Stimulated activated CD8-positive, alpha-beta memory T cell treated with anti-CD3 and anti-CD28 coated beads, Interleukin-7, amount 100 ng/mL, for 24 hours (primary cell): ENCODE data around the gene GPR132.
A peak's percentile ranks its signal among the peaks of the same experiment; 100 is the strongest.

Experiments
- DNase-seq: peaks from one replicate; pipeline ENCODE4 v3.0.0-alpha.2; 2020; ENCODE audit warnings: low read depth

GPR132 gene

GRCh38 chr14:105061428-105062047 is 3.7 kb downstream of the GPR132 start:
- DNase-seq = peak; percentile 36

GRCh38 chr14:105060751-105061427 is 4.3 kb downstream of the GPR132 start:
- DNase-seq = no peak

- DNase-seq = no peak
These were observed 5.2 kb downstream of the GPR132 start for GRCh38 chr14:105059925-105060565.

- DNase-seq = no peak
These were observed 6.0 kb downstream of the GPR132 start for GRCh38 chr14:105059035-105059924.

GRCh38 chr14:105058521-105059034 is 6.7 kb downstream of the GPR132 start:
- DNase-seq = no peak

GRCh38 chr14:105056303-105056831 is 8.9 kb downstream of the GPR132 start:
- no peak for DNase-seq

- no peak for DNase-seq
These were observed 9.4 kb downstream of the GPR132 start for GRCh38 chr14:105055736-105056302.

- DNase-seq = no peak
These were observed 9.9 kb downstream of the GPR132 start for GRCh38 chr14:105055334-105055733.

GRCh38 chr14:105053996-105054395 is 11.2 kb downstream of the GPR132 start:
- DNase-seq = no peak

- no peak for DNase-seq
These were observed 11.8 kb downstream of the GPR132 start for GRCh38 chr14:105053421-105053820.

- DNase-seq = no peak
These were observed 13.1 kb downstream of the GPR132 start for GRCh38 chr14:105052110-105052458.

- no peak for DNase-seq
These were observed 13.8 kb downstream of the GPR132 start for GRCh38 chr14:105051182-105052109.

GRCh38 chr14:105050551-105050897 is 14.7 kb downstream of the GPR132 start:
- DNase-seq = no peak

GRCh38 chr14:105049753-105050550 is 15.3 kb downstream of the GPR132 start:
- no peak for DNase-seq

- DNase-seq = no peak
These were observed 17.8 kb downstream of the GPR132 start for GRCh38 chr14:105047283-105048016.

- DNase-seq = no peak
These were observed 18.3 kb downstream of the GPR132 start for GRCh38 chr14:105046891-105047282.

- DNase-seq = peak; percentile 91
These were observed 19.4 kb downstream of the GPR132 start for GRCh38 chr14:105045710-105046326.

GRCh38 chr14:105043641-105044040 is 21.6 kb downstream of the GPR132 start:
- DNase-seq = no peak

GRCh38 chr14:105042813-105043212 is 22.4 kb downstream of the GPR132 start:
- no peak for DNase-seq
